ENCODE data around the gene SF3A1. TPM values are rescaled to one million over a fixed set of nuclear protein-coding genes. Genes with fewer than 3 reads are reported as not detected.

The SF3A1 gene
- total and polyA plus RNA-seq, 2 of the 13 experiments (the other 11 are each of a cell fraction or from before 2014, with no cell fraction given), result 10.0 to 22.0 TPM

GRCh38 chr22:30287648-30288418 is 68.9 kb downstream of the SF3A1 start (continued):
- TF ChIP-seq ZBTB46 (CRISPR knock-in tag; IDR thresholded peaks at IDR 0.05; ENCODE audit: borderline replicate concordance), result no peak
- TF ChIP-seq ZNF296 (CRISPR knock-in tag; conservative IDR thresholded peaks at IDR 0.05), result no peak
- TF ChIP-seq, protein P1, sequence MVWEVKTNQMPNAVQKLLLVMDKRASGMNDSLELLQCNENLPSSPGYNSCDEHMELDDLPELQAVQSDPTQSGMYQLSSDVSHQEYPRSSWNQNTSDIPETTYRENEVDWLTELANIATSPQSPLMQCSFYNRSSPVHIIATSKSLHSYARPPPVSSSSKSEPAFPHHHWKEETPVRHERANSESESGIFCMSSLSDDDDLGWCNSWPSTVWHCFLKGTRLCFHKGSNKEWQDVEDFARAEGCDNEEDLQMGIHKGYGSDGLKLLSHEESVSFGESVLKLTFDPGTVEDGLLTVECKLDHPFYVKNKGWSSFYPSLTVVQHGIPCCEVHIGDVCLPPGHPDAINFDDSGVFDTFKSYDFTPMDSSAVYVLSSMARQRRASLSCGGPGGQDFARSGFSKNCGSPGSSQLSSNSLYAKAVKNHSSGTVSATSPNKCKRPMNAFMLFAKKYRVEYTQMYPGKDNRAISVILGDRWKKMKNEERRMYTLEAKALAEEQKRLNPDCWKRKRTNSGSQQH (CRISPR knock-in tag; IDR thresholded peaks at IDR 0.05; ENCODE audit: low read depth), result no peak
- TF ChIP-seq, protein P2, sequence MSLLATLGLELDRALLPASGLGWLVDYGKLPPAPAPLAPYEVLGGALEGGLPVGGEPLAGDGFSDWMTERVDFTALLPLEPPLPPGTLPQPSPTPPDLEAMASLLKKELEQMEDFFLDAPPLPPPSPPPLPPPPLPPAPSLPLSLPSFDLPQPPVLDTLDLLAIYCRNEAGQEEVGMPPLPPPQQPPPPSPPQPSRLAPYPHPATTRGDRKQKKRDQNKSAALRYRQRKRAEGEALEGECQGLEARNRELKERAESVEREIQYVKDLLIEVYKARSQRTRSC (CRISPR knock-in tag; IDR thresholded peaks at IDR 0.05; ENCODE audit: low read depth), result no peak
- TF ChIP-seq GATAD2A (CRISPR knock-in tag; IDR thresholded peaks at IDR 0.05), result 0 out of 2 replicates have a peak, but pooled peaks have one; percentile 22
- no peak for TF ChIP-seq ZNF333 (CRISPR knock-in tag; IDR thresholded peaks at IDR 0.05; ENCODE audit: borderline replicate concordance)
- TF ChIP-seq SMARCE1 (IDR thresholded peaks at IDR 0.05; ENCODE audit: borderline replicate concordance), result no peak
- TF ChIP-seq, protein P3, sequence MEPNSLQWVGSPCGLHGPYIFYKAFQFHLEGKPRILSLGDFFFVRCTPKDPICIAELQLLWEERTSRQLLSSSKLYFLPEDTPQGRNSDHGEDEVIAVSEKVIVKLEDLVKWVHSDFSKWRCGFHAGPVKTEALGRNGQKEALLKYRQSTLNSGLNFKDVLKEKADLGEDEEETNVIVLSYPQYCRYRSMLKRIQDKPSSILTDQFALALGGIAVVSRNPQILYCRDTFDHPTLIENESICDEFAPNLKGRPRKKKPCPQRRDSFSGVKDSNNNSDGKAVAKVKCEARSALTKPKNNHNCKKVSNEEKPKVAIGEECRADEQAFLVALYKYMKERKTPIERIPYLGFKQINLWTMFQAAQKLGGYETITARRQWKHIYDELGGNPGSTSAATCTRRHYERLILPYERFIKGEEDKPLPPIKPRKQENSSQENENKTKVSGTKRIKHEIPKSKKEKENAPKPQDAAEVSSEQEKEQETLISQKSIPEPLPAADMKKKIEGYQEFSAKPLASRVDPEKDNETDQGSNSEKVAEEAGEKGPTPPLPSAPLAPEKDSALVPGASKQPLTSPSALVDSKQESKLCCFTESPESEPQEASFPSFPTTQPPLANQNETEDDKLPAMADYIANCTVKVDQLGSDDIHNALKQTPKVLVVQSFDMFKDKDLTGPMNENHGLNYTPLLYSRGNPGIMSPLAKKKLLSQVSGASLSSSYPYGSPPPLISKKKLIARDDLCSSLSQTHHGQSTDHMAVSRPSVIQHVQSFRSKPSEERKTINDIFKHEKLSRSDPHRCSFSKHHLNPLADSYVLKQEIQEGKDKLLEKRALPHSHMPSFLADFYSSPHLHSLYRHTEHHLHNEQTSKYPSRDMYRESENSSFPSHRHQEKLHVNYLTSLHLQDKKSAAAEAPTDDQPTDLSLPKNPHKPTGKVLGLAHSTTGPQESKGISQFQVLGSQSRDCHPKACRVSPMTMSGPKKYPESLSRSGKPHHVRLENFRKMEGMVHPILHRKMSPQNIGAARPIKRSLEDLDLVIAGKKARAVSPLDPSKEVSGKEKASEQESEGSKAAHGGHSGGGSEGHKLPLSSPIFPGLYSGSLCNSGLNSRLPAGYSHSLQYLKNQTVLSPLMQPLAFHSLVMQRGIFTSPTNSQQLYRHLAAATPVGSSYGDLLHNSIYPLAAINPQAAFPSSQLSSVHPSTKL (CRISPR knock-in tag; IDR thresholded peaks at IDR 0.05), result no peak
- TF ChIP-seq FOXK2 (IDR thresholded peaks at IDR 0.05), result no peak
- peak; percentile 92 for TF ChIP-seq KDM1A (CRISPR knock-in tag; IDR thresholded peaks at IDR 0.05)
- no peak for TF ChIP-seq MAFF (IDR thresholded peaks at IDR 0.05; ENCODE audit: low read depth, low read length)
- TF ChIP-seq ZNF251 (CRISPR knock-in tag; IDR thresholded peaks at IDR 0.05), result no peak
- TF ChIP-seq FIP1L1 (IDR thresholded peaks at IDR 0.05; ENCODE audit: borderline replicate concordance, insufficient read depth, low read depth, low read length), result no peak
- TF ChIP-seq ZNF607 (CRISPR knock-in tag; IDR thresholded peaks at IDR 0.05; ENCODE audit: borderline replicate concordance), result no peak
- no peak for TF ChIP-seq CBFB (CRISPR knock-in tag; IDR thresholded peaks at IDR 0.05)
- peak; percentile 42; the same call in 1 of the 2 replicates for TF ChIP-seq KDM2A (CRISPR knock-in tag; IDR thresholded peaks at IDR 0.05; ENCODE audit: borderline replicate concordance, low read depth)
- TF ChIP-seq ARID4A (CRISPR knock-in tag; IDR thresholded peaks at IDR 0.05; ENCODE audit: borderline replicate concordance), result peak; percentile 37; the same call in 1 of the 2 replicates
- no peak for TF ChIP-seq ATF1 (CRISPR knock-in tag; IDR thresholded peaks at IDR 0.05)
